WTC11 (cell line): ENCODE data around the gene BAIAP2L2. TPM values are rescaled to one million over a fixed set of nuclear protein-coding genes. Genes with fewer than 3 reads are reported as not detected.

Experiments
- ATAC-seq: fragments of 200-7000 bp; cut with Tn5 transposase; 2 replicates; pipeline ENCODE4 v1.10.0; 2021; ENCODE audit warnings: mild to moderate bottlenecking, moderate library complexity
- CTCF ChIA-PET: fragments of 300-600 bp; sonication (Branson Sonifier 250); formaldehyde crosslinking; loops from one replicate; lab custom pipeline; 2021; ENCODE audit warnings: antibody characterized with exemption; lab: Charles Lee
- POLR2A ChIA-PET: fragments of 350-600 bp; sonication (Branson Sonifier 250); formaldehyde crosslinking; loops from one replicate; lab custom pipeline; 2021; ENCODE audit warnings: antibody characterized with exemption; lab: Charles Lee
- DNase-seq: peaks from one replicate; pipeline ENCODE4 v3.0.0; 2021; ENCODE audit warnings: low spot score
- H3K27ac Mint-ChIP-seq: 2 replicates; pipeline ENCODE4 v1.8.0; 2021; ENCODE audit warnings: mixed read lengths
- H3K27me3 Mint-ChIP-seq: 2 replicates; pipeline ENCODE4 v1.8.0; 2021; ENCODE audit warnings: low read depth, mild to moderate bottlenecking, moderate library complexity, mixed read lengths
- H3K36me3 Mint-ChIP-seq: 2 replicates; pipeline ENCODE4 v1.8.0; 2021; ENCODE audit warnings: mixed read lengths
- H3K4me1 Mint-ChIP-seq: 2 replicates; pipeline ENCODE4 v1.8.0; 2022; ENCODE audit warnings: mixed read lengths
- H3K4me3 Mint-ChIP-seq: 2 replicates; pipeline ENCODE4 v1.8.0; 2021; ENCODE audit warnings: mild to moderate bottlenecking, moderate library complexity, mixed read lengths
- H3K9me3 Mint-ChIP-seq: 2 replicates; pipeline ENCODE4 v1.8.0; 2021; ENCODE audit warnings: mixed read lengths
- ELF4 ChIP-seq: sonication (generic); formaldehyde crosslinking; IDR thresholded peaks from 2 replicates; pipeline ENCODE4 v1.8.1; 2022; ENCODE audit warnings: low read depth, mild to moderate bottlenecking, moderate library complexity, missing genetic modification reagents
- ESRRA ChIP-seq: sonication (generic); formaldehyde crosslinking; IDR thresholded peaks from 2 replicates; pipeline ENCODE4 v1.8.1; 2022; ENCODE audit warnings: mild to moderate bottlenecking, missing genetic modification reagents, borderline replicate concordance
- ETV6 ChIP-seq: sonication (generic); formaldehyde crosslinking; IDR thresholded peaks from 2 replicates; pipeline ENCODE4 v1.8.1; 2022; ENCODE audit warnings: mild to moderate bottlenecking, missing genetic modification reagents
- FOXJ3 ChIP-seq: sonication (generic); formaldehyde crosslinking; IDR thresholded peaks from 2 replicates; pipeline ENCODE4 v1.9.0; 2021; ENCODE audit warnings: missing genetic modification reagents, mild to moderate bottlenecking, borderline replicate concordance
- FOXP1 ChIP-seq: sonication (generic); formaldehyde crosslinking; IDR thresholded peaks from 2 replicates; pipeline ENCODE4 v1.8.0; 2022; ENCODE audit warnings: missing genetic modification reagents, mild to moderate bottlenecking, moderate library complexity, borderline replicate concordance
- MLX ChIP-seq: sonication (generic); formaldehyde crosslinking; IDR thresholded peaks from 2 replicates; pipeline ENCODE4 v1.8.1; 2023; ENCODE audit warnings: mild to moderate bottlenecking, missing genetic modification reagents, moderate library complexity
- MXD4 ChIP-seq: fragments of 250-450 bp; sonication (Bioruptor Pico); IDR thresholded peaks from 2 replicates; pipeline ENCODE4 v1.8.0; 2021; ENCODE audit warnings: mild to moderate bottlenecking, moderate library complexity, borderline replicate concordance
- NR3C1 ChIP-seq: sonication (generic); formaldehyde crosslinking; conservative IDR thresholded peaks from 2 replicates; pipeline ENCODE4 v1.8.1; 2023; ENCODE audit warnings: low read depth, mild to moderate bottlenecking, missing genetic modification reagents
- RORB ChIP-seq: fragments of 250-450 bp; sonication (Bioruptor Pico); IDR thresholded peaks from 2 replicates; pipeline ENCODE4 v1.9.0; 2021; ENCODE audit warnings: mild to moderate bottlenecking
- ZNF425 ChIP-seq: fragments of 250-450 bp; sonication (Bioruptor Pico); conservative IDR thresholded peaks from 2 replicates; pipeline ENCODE4 v1.9.0; 2021; ENCODE audit warnings: mild to moderate bottlenecking
- ZNF671 ChIP-seq: fragments of 250-450 bp; sonication (Bioruptor Pico); IDR thresholded peaks from 2 replicates; pipeline ENCODE4 v1.8.0; 2021; ENCODE audit warnings: mild to moderate bottlenecking
- total RNA-seq: library from RNA; stranded (reverse); gene quantifications from 3 replicates; pipeline ENCODE4 v1.2.3, GENCODE V29; 2021
- TF ChIP-seq, protein P1 (sequence below): fragments of 200-600 bp; IDR thresholded peaks from 2 replicates; pipeline ENCODE4 v1.8.0; 2022; ENCODE audit warnings: antibody characterized with exemption
- TF ChIP-seq, protein P2 (sequence below): sonication (generic); formaldehyde crosslinking; IDR thresholded peaks from 2 replicates; pipeline ENCODE4 v1.8.1; 2023; ENCODE audit warnings: mild to moderate bottlenecking, missing genetic modification reagents
- TF ChIP-seq, protein P3 (sequence below): sonication (generic); formaldehyde crosslinking; IDR thresholded peaks from 2 replicates; pipeline ENCODE4 v1.8.0; 2022; ENCODE audit warnings: mild to moderate bottlenecking, missing genetic modification reagents
- TF ChIP-seq, protein P4 (sequence below): sonication (generic); formaldehyde crosslinking; IDR thresholded peaks from 2 replicates; pipeline ENCODE4 v1.8.1; 2022; ENCODE audit warnings: low read depth, missing genetic modification reagents, borderline replicate concordance

The BAIAP2L2 gene
- total RNA-seq, 1 experiment from 2014 or later = 3.0 TPM

GRCh38 chr22:38075105-38075825 is 35.2 kb downstream of the BAIAP2L2 start (continued):
- TF ChIP-seq MLX (CRISPR knock-in tag) (no peak), ZNF671 (CRISPR knock-in tag) (no peak), ESRRA (CRISPR knock-in tag) (no peak)

DNA sequence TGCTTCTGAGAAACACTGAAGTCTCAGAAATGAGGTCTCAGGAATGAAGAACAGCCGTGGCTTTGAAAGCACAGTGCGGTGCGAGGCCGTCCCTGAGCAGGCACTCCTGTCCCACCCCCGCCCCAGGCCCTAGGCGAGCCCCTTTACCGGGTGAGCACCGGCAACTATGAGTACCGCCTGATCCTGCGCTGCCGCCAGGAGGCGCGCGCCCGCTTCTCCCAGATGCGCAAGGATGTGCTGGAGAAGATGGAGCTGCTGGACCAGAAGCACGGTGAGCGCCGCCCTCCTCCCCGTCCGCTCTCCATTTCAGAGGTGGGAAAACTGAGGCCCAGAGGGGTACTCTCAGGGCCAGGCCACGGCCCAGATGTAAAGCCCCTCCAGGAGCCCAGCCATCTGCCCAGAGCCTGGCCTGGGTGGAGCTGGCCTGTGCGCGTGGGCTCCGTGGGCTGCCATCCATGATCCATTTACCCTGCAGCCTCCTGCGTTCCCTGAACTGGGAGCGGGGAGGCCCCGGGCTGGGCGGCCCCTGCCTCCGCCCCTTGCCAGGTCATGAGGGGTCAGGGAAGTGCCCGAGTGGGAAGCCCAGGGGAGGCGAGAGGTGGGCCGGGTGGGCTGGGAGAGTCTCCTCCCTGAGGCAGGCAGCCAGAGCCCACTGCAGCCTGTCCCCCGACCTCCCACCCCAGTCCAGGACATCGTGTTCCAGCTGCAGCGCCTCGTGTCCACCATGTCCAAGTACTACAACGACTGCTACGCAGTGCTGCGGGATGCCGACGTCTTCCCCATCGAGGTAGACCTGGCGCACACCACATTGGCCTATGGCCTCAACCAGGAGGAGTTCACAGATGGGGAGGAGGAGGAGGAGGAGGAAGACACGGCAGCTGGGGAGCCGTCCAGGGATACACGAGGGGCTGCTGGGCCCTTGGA is 36.0 kb downstream of the BAIAP2L2 start:
- DNase-seq (peak; percentile 81), ATAC-seq (peak; percentile 71)
- peaks cover 5% of the 10 kb centered on the region for H3K36me3 Mint-ChIP-seq
- TF ChIP-seq, protein P1, sequence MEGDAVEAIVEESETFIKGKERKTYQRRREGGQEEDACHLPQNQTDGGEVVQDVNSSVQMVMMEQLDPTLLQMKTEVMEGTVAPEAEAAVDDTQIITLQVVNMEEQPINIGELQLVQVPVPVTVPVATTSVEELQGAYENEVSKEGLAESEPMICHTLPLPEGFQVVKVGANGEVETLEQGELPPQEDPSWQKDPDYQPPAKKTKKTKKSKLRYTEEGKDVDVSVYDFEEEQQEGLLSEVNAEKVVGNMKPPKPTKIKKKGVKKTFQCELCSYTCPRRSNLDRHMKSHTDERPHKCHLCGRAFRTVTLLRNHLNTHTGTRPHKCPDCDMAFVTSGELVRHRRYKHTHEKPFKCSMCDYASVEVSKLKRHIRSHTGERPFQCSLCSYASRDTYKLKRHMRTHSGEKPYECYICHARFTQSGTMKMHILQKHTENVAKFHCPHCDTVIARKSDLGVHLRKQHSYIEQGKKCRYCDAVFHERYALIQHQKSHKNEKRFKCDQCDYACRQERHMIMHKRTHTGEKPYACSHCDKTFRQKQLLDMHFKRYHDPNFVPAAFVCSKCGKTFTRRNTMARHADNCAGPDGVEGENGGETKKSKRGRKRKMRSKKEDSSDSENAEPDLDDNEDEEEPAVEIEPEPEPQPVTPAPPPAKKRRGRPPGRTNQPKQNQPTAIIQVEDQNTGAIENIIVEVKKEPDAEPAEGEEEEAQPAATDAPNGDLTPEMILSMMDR = 0 out of 2 replicates have a peak, but pooled peaks have one; percentile 44
- no peak for TF ChIP-seq ELF4 (CRISPR knock-in tag)
- H3K4me3 Mint-ChIP-seq = no peak overlapping the region
- no peaks in the 10 kb centered on the region for H3K9me3 Mint-ChIP-seq
- H3K27me3 Mint-ChIP-seq = no peaks in the 10 kb centered on the region
- CTCF ChIA-PET = interaction anchor here (0.5 to 3.4 kb wide), 30 partner anchors 9 to 632 kb away, joined by 3 to 41 read pairs (median 4); partner anchors contain the start of genes ANKRD54, BAIAP2L2, PICK1 and SLC16A8
- peaks cover 2% of the 10 kb centered on the region; the same call in 1 of the 2 replicates for H3K4me1 Mint-ChIP-seq
- POLR2A ChIA-PET = interaction anchor here (0.7 to 1.2 kb wide), 2 partner anchors 13 to 23 kb away, joined by 3 to 4 read pairs; no protein-coding TSS in a partner anchor
- H3K27ac Mint-ChIP-seq = no peak overlapping the region

DNA sequence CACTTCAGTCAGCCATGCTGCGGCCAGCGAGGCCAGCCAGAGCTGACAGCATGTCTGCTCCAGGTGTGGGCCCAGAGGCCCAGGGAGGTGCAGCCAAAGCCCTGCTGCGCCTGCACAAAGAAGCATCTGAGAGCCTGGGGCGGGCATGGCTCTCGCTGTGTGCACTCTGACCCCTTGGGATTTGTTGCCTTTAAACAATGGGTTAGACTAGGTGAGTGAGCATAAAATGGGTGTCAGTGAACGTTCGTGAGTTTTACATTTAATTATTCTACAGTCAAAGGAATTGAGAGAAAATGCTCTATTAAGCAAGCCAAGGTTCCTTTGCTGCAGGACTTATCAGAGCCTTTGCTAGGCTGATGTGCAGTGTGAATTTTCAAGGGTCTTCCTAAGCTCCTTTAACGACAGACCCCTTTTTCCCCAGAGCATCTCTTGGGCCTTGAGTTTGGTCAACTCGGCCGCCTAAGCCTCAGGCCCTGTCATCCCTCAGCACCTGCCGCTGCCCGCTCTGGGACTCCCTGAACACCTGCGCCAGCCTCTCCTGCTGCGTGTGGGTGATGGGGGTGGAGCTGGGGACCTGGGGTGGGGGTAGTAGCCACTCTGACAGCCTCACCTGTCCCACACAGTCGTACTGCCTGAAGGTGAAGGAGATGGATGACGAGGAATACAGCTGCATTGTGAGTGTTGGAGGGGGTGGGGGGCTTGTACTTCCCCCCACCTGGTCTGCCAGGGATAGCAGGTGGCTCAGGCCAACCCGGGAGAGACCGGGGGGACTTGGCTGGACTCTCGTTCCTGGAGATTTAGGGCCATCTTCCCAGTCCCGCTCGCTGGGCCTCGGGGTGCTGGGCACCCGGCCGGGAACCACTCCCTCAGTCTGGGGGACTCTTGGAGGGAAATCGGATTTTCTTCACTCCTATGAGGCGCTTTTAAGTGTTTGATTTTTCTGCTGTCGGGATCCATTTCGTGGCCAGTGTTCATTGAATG is 37.0 kb downstream of the BAIAP2L2 start:
- no peak overlapping the region for H3K4me3 Mint-ChIP-seq
- no peak for DNase-seq
- TF ChIP-seq, protein P2, sequence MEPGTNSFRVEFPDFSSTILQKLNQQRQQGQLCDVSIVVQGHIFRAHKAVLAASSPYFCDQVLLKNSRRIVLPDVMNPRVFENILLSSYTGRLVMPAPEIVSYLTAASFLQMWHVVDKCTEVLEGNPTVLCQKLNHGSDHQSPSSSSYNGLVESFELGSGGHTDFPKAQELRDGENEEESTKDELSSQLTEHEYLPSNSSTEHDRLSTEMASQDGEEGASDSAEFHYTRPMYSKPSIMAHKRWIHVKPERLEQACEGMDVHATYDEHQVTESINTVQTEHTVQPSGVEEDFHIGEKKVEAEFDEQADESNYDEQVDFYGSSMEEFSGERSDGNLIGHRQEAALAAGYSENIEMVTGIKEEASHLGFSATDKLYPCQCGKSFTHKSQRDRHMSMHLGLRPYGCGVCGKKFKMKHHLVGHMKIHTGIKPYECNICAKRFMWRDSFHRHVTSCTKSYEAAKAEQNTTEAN (CRISPR knock-in tag) = no peak
- TF ChIP-seq ETV6 (CRISPR knock-in tag) (no peak), MXD4 (CRISPR knock-in tag) (no peak), ZNF425 (no peak), NR3C1 (no peak), FOXP1 (CRISPR knock-in tag) (no peak), FOXJ3 (CRISPR knock-in tag) (no peak), RORB (CRISPR knock-in tag) (no peak)
- TF ChIP-seq, protein P3, sequence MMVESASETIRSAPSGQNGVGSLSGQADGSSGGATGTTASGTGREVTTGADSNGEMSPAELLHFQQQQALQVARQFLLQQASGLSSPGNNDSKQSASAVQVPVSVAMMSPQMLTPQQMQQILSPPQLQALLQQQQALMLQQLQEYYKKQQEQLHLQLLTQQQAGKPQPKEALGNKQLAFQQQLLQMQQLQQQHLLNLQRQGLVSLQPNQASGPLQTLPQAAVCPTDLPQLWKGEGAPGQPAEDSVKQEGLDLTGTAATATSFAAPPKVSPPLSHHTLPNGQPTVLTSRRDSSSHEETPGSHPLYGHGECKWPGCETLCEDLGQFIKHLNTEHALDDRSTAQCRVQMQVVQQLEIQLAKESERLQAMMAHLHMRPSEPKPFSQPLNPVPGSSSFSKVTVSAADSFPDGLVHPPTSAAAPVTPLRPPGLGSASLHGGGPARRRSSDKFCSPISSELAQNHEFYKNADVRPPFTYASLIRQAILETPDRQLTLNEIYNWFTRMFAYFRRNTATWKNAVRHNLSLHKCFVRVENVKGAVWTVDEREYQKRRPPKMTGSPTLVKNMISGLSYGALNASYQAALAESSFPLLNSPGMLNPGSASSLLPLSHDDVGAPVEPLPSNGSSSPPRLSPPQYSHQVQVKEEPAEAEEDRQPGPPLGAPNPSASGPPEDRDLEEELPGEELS (CRISPR knock-in tag) = no peak
- TF ChIP-seq, protein P4, sequence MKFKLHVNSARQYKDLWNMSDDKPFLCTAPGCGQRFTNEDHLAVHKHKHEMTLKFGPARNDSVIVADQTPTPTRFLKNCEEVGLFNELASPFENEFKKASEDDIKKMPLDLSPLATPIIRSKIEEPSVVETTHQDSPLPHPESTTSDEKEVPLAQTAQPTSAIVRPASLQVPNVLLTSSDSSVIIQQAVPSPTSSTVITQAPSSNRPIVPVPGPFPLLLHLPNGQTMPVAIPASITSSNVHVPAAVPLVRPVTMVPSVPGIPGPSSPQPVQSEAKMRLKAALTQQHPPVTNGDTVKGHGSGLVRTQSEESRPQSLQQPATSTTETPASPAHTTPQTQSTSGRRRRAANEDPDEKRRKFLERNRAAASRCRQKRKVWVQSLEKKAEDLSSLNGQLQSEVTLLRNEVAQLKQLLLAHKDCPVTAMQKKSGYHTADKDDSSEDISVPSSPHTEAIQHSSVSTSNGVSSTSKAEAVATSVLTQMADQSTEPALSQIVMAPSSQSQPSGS = no peak

More for the DNA sequence above, 37.0 kb downstream of the BAIAP2L2 start:
- no peak for ATAC-seq
- Mint-ChIP-seq H3K36me3 (peaks cover 5% of the 10 kb centered on the region), H3K4me1 (peaks cover 2% of the 10 kb centered on the region; the same call in 1 of the 2 replicates), H3K27me3 (no peaks in the 10 kb centered on the region), H3K27ac (no peak overlapping the region), H3K9me3 (no peaks in the 10 kb centered on the region)
- ChIA-PET POLR2A (no interaction called here), CTCF (interaction anchor here (0.6 to 3.4 kb wide), 13 partner anchors 16 to 240 kb away, joined by 3 to 41 read pairs (median 6); partner anchors contain the start of genes BAIAP2L2 and PICK1)
